GM18499 (cell line): Measurements from ENCODE around the gene NGDN.
"Not testable (repeated sequence)": the region's sequence is repeated elsewhere in the genome, so short reads cannot be mapped to it uniquely, and the experiment has no call there.

ENCODE experiments used
- ATAC-seq: cut with Tn5 transposase; IDR thresholded peaks from one replicate; pipeline ENCODE4 v1.9.1; 2021; ENCODE audit warnings: moderate number of reproducible peaks; ENCODE audit not compliant: insufficient read depth, unreplicated experiment

The NGDN gene, protein sequence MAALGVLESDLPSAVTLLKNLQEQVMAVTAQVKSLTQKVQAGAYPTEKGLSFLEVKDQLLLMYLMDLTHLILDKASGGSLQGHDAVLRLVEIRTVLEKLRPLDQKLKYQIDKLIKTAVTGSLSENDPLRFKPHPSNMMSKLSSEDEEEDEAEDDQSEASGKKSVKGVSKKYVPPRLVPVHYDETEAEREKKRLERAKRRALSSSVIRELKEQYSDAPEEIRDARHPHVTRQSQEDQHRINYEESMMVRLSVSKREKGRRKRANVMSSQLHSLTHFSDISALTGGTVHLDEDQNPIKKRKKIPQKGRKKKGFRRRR

DNA sequence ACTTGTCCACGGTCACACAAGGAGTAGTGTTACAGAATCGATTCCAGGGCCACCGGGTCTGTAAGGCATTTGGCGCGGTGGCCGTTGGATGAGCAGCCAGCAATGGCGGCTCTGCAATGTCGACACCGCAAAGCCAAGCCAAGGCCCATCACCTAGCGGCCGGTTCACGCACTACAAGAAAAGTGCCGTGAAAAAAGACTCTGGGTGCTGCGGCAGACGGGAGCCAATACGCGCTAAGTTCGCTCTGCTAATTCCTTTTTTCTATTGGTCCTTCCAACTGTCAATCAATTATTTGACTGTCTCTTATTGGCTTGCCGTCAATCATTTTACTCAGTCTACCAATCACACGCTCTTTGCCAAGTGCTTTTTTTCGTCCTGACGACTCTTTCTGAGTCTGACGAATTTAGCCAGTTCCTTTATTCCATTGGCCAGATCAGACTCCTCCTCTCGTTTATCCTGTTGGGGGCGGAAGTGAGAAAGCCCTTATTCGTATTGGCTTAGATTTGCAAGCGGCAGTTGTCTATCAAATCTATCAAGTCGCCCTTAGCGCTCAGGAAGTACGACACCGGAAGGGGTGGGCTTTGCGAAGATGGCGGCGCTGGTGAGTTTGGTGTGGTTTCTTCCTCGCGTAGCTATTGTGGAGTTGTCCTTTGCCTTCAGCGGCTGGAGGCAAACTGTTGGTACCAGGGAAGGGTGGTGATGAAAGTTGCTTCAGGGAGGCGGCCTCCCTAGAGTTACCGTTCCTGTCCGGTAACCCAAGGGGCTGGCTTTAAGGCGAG, at the start of gene NGDN:
TSS of gene NGDN (plus strand) at position 577 of the 779 bp plus-strand sequence. CDS start at position 590, 13 bp downstream.
- ATAC-seq: peak; percentile 85

DNA sequence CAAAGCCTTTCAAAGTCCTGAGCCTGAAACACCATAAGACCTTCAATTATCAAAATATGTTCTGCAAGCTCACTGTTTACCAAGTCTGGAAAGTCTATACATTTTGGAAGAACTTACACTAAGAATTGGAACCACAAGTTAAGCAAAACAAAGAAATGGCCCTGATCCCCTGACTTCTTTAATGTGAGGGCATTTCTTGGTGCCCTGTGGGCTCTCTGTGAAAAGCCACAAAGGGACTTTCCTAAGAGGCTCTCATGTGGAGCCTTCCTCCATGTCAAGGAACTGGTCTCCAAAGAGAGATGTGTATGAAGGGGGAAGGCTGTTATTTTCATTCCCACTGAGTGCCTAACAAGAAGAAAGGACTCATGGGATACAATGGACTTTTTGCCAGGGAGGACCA, 47.9 kb upstream of the NGDN start:
- no peak for ATAC-seq

DNA sequence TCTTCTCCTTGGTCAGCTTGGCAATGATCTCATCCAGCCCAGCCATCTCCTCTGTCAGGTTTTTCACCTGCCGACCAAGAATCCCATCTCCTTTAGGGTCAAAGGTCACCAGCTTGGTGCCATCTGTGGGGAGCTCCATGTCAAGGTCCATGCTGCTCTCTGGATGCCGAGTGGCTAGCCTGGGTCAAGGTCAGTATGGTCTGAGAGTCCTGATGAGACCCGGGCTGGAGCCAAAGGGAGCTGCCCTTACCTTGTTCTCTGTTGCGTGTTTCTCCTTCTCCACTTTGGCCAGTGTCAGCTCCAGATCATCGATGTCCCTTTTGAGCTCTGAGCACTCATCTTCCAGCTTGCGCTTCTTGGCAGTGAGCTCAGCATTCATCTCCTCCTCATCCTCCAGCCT, 45.8 kb upstream of the NGDN start:
- ATAC-seq: no peak

DNA sequence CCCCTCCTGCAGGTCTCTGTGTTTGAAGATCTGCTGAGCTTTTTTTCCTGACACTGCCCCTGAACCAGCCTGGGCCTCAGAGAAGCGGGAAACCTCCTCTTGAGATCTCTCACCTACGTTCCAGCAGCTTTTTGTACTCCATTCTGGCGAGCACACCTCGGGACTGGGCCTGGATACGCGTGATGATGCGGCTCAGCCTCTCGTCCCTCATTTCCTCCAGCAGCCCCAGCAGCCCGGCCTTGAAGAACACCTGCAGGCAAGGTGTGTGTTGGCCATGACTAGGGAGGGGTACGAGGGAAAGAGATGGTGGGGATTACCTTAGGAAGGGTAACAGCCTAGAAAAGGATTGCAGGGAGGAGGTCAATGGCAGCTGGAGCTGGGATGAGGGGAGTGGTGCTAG, 44.3 kb upstream of the NGDN start:
- ATAC-seq: no peak

DNA sequence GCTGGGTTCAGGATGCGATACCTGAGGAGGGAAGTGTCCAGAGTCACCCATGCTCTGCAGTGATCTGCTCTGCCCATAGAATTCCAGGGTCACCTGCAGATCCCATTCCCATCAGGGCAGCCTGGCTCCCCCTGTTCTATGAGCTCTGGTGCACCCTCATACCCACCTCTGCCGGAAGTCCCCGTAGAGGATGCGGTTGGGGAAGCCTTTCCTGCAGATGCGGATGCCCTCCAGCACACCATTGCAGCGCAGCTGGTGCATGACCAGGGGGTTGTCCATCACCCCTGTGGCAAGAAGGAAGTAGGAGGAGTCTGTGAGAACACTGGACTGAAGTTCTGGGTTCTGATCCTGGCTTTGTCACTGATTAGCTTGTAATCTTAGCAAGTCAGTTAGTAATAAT, 43.7 kb upstream of the NGDN start:
- not testable (repeated sequence) for ATAC-seq

DNA sequence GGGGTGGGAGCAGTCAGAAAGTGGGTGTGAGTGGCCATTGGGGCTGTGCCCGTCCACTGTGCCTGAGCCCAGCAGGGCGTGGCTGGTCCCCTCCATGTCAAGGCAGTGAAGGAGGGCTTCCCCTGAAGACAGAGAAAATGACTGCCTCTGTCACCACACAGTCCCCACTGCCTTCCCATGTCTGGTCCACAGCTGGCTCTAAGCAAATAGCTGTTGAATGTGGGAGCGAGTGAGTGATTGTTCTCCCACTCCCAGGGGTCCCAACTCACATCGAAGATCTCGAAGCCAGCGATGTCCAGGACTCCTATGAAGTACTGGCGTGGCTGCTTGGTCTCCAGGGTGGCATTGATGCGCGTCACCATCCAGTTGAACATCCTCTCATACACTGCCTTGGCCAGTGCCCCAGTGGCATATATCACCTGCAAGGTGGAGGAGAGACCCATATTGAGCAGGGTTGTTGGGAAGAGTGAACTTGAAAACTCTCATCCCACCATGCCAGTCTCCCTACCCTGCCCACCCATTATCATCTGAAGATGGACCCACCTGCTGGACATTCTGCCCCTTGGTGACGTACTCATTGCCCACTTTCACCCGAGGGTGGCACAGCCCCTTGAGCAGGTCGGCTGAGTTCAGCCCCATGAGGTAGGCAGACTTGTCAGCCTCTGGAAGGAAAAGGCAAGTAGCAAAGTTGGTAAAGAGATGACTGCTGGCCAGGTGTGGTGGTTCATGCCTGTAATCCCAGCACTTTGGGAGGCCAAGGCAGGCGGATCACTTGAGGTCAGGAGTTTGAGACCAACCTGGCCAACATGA, 40.6 kb upstream of the NGDN start:
- ATAC-seq: no peak

DNA sequence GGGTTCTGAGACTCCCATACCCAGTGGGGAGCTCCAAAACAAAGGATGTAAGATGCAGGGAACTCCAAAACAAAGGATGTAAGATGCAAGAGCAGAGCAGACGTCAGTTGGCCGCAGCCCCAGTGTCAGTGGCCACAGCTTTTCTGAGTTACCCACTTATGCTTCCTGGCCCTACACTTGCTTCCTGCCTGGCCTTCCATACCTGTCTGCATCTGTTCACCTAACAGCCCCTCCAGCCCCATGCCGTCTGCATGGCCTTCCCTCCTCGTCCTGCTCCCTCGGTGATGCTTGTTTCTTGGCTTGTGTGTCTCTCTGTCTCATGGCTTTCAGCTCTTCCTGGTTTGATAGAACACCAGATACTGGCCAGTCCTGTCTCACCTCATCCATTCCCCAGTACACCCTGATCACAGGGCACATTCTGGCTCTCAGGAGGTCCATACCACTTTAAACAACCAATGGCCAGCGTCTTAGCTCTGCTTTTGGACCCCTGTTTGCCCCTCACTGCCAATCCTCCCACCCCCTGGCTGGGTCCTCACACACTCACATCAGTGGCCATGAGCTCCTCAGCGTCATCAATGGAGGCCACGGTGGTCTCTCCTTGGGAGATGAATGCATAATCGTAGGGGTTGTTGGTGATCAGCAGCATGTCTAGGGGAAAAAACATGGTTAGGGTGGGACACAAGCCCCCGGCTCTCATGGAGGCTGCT, 39.3 kb upstream of the NGDN start:
- no peak for ATAC-seq

DNA sequence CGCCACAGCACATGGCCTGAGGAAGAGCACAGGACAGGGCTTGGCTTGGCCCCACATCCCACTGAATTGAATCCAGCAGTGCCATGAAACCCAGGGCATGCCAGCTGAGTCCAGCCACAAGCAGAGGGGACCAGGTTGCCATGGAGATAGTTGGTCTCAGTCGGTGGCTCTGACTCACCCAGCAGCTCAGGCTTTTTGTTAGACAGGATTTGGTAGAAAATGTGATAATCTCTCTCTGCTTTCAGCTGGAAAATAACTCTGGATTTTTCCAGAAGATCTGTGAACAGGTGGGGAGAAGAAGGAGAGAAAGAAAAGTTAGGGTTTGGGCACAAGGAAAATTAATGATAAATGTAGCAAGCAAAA, 38.8 kb upstream of the NGDN start:
- no peak for ATAC-seq

DNA sequence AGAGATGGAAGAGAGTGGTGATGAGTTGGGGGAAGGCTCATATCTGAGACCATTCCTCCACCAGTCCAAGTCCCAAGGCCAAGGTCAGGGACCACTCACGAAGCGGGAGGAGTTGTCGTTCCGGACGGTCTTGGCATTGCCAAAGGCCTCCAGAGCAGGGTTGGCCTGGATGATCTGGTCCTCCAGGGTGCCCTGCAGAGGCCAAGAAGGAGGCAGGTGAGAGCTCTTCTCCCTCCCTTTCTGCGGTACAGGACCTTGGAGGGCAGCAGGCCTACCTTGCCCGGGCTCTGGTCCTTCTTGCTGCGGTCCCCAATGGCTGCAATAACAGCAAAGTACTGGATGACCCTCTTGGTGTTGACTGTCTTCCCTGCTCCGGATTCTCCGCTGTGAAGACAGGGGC, 38.0 kb upstream of the NGDN start:
- no peak for ATAC-seq

DNA sequence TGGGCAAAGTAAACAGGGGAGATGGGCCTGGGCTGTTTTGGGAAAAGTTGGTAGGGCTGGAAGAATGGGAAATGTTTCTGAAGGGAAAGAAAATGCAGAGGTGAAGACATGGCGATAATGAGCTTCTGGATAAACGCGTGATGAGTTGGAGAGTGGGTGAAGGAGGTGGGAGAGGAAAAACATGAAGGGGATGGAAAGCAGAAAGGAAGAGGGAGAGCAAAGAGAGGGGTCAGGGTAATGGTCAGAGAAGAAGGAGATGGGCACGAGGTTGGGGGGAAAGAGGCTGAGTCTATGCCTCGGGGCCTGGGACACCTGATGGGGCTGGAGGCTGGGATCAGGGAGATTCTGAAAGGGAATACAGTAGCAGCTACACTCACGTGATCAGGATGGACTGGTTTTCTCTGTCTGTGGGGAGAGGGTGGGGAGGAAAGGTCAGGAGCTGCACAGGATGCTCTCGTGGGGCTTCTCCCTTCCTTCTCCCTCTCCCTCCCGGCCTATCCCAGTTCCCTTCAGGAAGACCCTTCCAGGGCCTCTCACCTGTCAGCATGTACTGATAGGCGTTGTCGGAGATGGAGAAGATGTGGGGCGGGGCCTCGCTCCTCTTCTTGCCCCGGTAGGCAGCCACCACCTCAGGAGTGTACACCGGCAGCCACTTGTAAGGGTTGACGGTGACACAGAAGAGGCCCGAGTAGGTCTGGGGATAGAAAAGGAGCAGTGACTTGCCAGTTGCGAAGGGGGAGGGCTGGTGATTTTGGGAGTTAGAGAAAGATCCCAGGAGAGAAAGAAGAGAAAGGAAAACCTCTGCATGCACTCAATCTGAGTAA, 37.2 kb upstream of the NGDN start:
- ATAC-seq: no peak

DNA sequence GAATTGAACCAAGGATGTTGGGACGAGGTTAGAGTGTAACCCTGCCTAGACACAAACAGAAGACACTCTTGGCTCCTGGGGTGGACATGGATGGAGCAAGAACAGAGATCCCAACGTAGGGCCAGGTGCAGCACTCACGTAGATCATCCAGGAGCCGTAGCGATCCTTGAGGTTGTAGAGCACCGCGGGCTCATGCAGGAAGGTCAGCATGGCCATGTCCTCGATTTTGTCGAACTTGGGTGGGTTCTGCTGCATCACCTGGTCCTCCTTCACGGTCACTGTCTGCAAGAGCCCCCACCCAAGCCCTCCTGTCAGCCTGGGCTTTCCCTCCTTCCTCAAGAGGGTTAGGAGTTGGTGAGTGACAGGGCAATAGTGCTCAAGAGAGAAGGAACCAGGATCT, 36.6 kb upstream of the NGDN start:
- no peak for ATAC-seq

DNA sequence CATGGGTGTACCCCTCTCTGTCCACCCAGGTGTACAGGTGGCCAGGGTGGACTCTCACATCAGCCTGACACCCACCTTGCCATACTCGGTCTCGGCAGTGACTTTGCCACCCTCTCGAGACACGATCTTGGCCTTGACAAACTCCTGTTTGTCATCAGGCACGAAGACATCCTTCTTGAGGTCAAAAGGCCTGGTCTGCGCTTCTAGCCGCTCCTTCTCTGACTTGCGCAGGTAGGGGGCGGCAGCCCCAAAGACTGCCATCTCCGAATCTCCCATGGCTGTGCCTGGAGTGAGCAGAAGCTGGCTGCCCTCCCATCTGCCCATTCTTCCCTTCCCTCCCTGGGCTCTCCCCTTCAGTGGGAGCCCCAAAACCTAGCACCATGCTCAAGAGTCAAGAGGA, 36.0 kb upstream of the NGDN start:
- ATAC-seq: no peak

DNA sequence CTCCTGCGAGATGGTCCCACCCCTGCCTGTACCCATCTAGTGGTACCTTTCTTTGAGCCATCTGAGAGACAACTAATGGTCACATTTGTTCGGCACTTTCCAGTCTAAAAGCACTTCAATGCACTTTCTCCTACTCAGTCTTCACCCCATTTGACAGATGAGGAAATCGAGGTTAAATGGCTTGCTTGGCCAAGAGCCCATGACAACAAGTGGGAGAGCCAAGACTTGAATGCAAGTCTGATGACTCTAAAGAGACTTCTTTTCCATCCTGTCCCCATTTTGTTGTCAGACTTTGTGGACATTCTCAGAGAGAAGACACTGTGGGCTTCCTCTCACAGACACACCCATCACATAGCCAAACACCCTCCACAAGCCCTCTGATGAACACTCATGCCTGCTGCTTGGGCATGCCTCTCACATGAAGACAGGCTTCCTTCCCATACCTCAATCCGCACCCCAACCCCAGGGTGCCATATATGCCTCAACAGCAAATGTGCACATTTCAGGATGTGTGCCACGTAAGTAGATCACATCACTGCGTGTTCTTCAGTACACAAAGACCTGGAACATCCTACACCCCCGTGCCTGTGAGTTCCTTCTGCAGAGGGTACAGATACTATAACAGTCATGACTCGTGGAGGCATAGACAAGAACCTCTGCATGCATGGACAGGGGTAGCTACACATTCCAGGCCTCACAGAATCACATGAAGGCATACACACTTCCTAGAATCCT, 34.8 kb upstream of the NGDN start:
- no peak for ATAC-seq

DNA sequence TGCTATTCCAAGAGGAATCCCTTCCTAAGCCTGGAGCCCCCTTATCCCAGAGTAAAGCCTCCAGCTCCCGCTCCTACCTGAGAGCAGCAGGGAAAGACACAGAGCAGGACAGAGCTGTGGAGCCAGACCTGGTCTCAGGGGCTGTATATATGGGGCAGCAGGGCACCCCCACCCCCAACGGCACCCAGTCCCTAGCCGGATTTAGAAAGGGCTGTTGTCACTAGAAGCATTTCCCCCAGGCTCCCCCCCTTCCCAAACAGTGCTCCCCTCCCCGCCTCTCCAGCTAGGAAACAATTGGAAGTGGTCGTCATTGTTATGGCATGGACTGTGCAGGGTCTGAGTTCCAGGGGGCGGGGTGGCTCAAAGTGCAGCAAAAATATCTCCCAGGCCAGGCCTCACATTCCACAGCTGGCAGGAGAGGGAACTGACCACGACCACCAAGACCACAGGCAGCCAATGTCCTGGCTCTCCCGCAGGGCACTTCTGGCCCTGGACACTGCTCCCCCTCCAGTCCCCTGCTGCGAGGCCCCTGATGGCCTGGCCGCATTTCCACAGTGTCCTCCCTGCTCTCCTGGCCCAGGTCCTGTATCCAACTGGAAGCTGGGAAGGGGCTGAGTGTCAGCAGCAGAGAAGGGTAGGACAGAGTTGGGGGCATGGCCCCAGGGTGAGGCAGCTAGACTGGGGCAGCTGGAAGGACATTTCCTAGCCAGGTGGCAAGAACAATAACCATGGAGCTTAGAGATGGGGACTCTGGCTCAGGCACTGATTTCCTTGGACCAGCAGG, 33.8 kb upstream of the NGDN start, which contains the start of gene MYH7:
TSS of gene MYH7 (minus strand) at position 118 of the 784 bp plus-strand sequence. CDS start 1,928 bp downstream, outside the sequence.
- ATAC-seq: no peak

DNA sequence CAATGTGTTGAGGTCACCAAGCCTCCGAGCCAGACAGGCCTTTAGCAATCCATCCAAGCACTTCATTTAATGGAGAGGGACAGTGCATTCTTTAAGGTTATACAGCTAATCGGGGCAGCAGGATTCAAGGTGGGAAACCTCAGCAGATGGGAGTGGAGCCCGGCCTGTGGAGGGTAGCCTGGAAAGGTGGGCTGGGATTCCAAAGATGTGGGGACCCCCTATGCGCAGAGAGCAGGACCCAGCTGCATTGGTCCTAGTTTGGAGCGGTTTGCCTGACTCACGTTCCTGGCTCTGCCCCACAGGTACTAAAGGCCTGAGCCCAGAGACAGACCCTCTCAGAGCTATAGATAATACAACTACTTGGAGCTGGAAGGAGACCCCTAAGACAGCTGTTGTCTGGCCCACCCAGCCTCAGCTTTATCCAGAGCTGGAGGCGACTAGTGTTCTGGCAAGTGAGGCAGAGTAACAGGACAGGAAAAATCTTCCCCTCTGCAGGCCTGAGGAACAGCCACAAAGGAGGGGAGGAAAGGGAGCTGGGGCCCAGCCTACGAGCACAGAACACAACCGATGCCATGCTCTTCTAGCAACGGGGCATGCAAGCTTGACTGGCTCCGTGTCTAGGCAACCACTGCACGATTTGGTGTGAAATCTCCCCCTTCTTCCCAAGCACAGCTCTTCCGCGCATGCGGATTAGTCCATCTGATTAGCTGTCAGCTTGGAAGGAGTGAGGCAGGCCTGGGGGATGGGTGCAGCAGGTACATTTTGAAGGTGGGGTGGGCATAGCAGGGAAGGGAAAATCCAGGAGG, 33.0 kb upstream of the NGDN start:
- no peak for ATAC-seq

DNA sequence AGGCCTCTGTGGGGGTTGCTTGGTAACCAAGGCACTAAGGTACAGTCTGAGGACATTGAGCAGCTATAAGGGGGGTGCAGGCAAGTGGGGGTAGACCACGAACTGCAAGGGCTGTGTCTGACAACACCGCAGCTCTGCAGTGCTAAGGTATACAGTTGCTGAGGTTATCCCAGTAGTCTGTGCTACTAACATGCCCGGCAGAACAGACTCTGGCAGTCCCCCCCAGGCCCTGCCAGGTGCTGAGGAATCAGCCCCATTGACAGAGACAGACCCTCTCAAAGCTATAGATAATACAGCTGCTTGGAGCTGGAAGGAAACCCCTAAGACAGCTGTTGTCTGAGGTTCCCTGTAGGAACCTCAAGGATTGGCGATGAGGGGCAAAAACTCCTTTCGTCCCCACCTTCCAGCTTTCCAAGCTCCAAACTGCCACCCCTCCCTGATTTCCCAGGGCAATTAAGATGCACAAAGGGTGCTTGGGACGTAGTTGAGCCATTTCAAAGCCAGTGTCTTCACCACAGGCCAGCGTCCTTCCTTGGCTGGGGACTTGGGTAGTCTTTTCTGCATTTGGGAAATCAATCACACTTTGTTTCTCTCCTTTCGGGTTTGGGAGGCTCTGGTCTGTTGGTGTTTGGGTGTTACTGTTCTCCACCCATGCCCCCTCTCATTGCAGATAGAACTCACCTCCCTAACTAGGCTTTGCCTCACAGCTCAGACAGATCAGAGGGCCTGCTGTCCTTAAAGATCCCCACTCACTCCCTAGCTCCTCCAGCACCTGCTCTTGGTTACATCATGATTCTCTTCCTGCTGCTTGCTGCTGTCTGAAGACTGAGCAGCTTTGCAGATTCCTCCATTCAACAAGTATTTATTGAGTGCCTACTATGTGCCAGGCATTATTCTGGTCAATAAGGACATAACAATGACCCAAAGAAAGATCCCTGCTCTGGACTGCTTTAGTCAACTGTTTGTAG, 32.1 kb upstream of the NGDN start:
- ATAC-seq: no peak
